Liver (tissue), 9 donors: ENCODE data around the gene NAV2. TPM values are rescaled to one million over a fixed set of nuclear protein-coding genes. Genes with fewer than 3 reads are reported as not detected.

Source experiments
- DNase-seq: peaks from one replicate; pipeline ENCODE4 v3.0.0-alpha.2; 2017; ENCODE audit warnings: low spot score
- H3K27ac ChIP-seq, 2 donors: one replicate each; pipeline ENCODE4 v1.7.0; 2013; ENCODE audit warnings: inconsistent platforms in 2 of 2, low read length in 2 of 2, control low read depth in 1 of 2, low read depth in 1 of 2, mild to moderate bottlenecking in 1 of 2
- H3K27me3 ChIP-seq, 4 donors: one replicate each; pipeline versions ENCODE4 v1.6.1 to v1.7.0; 2013; ENCODE audit warnings: low read length in 3 of 4, inconsistent platforms in 1 of 4, mild to moderate bottlenecking in 1 of 4, moderate library complexity in 1 of 4; ENCODE audit not compliant: control insufficient read depth in 4 of 4, insufficient read depth in 4 of 4
- H3K36me3 ChIP-seq, 4 donors: one replicate each; pipeline versions ENCODE4 v1.6.1 to v1.7.0; 2013; ENCODE audit warnings: low read length in 3 of 4, mild to moderate bottlenecking in 3 of 4, low read depth in 1 of 4, moderate library complexity in 1 of 4; ENCODE audit not compliant: control insufficient read depth in 4 of 4, insufficient read depth in 3 of 4
- H3K4me1 ChIP-seq, 4 donors: one replicate each; pipeline versions ENCODE4 v1.6.1 to v1.7.0; 2013; ENCODE audit warnings: low read length in 3 of 4, mild to moderate bottlenecking in 3 of 4, moderate library complexity in 1 of 4; ENCODE audit not compliant: control insufficient read depth in 4 of 4, insufficient read depth in 4 of 4
- H3K4me3 ChIP-seq, 3 donors: one replicate each; pipeline versions ENCODE4 v1.6.1 to v1.7.0; 2013; ENCODE audit warnings: low read length in 3 of 3, control low read depth in 1 of 3, low read depth in 1 of 3, mild to moderate bottlenecking in 1 of 3
- H3K9ac ChIP-seq, 2 donors: one replicate each; pipeline ENCODE4 v1.7.0; 2013; ENCODE audit warnings: low read length in 2 of 2, mild to moderate bottlenecking in 2 of 2, moderate library complexity in 2 of 2, control low read depth in 1 of 2, low read depth in 1 of 2
- H3K9me3 ChIP-seq, 4 donors: one replicate each; pipeline versions ENCODE4 v1.6.1 to v1.7.0; 2013; ENCODE audit warnings: low read length in 3 of 4; ENCODE audit not compliant: control insufficient read depth in 4 of 4
- ATF3 ChIP-seq: IDR thresholded peaks from 2 replicates; pipeline ENCODE4 v1.6.1; 2016; ENCODE audit warnings: antibody characterized with exemption
- CTCF ChIP-seq: fragments of 150-350 bp; IDR thresholded peaks from 2 replicates; pipeline ENCODE4 v1.5.1; 2017; ENCODE audit warnings: improper control_type of control experiment, low read depth, low read length; ENCODE audit not compliant: missing input control
- FOXA2 ChIP-seq: IDR thresholded peaks from 2 replicates; pipeline ENCODE4 v1.6.1; 2016; ENCODE audit warnings: antibody characterized with exemption
- GABPA ChIP-seq, 2 donors: IDR thresholded peaks in 1 of 2; conservative IDR thresholded peaks in 1 of 2; 2 replicates each; pipeline ENCODE4 v1.6.1; 2016; ENCODE audit warnings: antibody characterized with exemption in 2 of 2, mild to moderate bottlenecking in 1 of 2, moderate library complexity in 1 of 2
- HNF4A ChIP-seq, 2 donors: conservative IDR thresholded peaks; 2 replicates each; pipeline ENCODE4 v1.6.1; 2016; ENCODE audit warnings: antibody characterized with exemption in 2 of 2, mild to moderate bottlenecking in 2 of 2
- HNF4G ChIP-seq: IDR thresholded peaks from 2 replicates; pipeline ENCODE4 v1.6.1; 2016; ENCODE audit warnings: antibody characterized with exemption
- JUND ChIP-seq, 2 donors: IDR thresholded peaks; 2 replicates each; pipeline ENCODE4 v1.6.1; 2016; ENCODE audit warnings: antibody characterized with exemption in 2 of 2
- MAX ChIP-seq: IDR thresholded peaks from 2 replicates; pipeline ENCODE4 v1.6.1; 2016; ENCODE audit warnings: antibody characterized with exemption
- NR2F2 ChIP-seq: IDR thresholded peaks from 2 replicates; pipeline ENCODE4 v1.6.1; 2016; ENCODE audit warnings: antibody characterized with exemption
- RAD21 ChIP-seq, 2 donors: IDR thresholded peaks; 2 replicates each; pipeline ENCODE4 v1.6.1; 2016; ENCODE audit warnings: antibody characterized with exemption in 2 of 2, mild to moderate bottlenecking in 2 of 2
- REST ChIP-seq: IDR thresholded peaks from 2 replicates; pipeline ENCODE4 v1.6.1; 2016; ENCODE audit warnings: antibody characterized with exemption, mild to moderate bottlenecking
- RXRA ChIP-seq, 2 donors: IDR thresholded peaks; 2 replicates each; pipeline ENCODE4 v1.6.1; 2017 to 2018; ENCODE audit warnings: antibody characterized with exemption in 2 of 2, mild to moderate bottlenecking in 1 of 2
- TAF1 ChIP-seq: conservative IDR thresholded peaks from 2 replicates; pipeline ENCODE4 v1.6.1; 2016; ENCODE audit warnings: antibody characterized with exemption, mild to moderate bottlenecking
- YY1 ChIP-seq: IDR thresholded peaks from 2 replicates; pipeline ENCODE4 v1.6.1; 2016; ENCODE audit warnings: antibody characterized with exemption, mild to moderate bottlenecking
- ZBTB33 ChIP-seq: IDR thresholded peaks from 2 replicates; pipeline ENCODE4 v1.6.1; 2016; ENCODE audit warnings: antibody characterized with exemption
- WGBS: extraction: QIAGEN DNeasy Blood & Tissue Kit; methylation state at CpG from one replicate; pipeline ENCODE4 v1.1.7; 2013; 5-methylcytosine and 5-hydroxymethylcytosine counted together
- polyA plus RNA-seq, 2 donors: library from polyadenylated mRNA; stranded (reverse) in 1 of 2; unstranded in 1 of 2; fragments of 200-250 nt in 1 of 2; fragments of >200 nt in 1 of 2; fragmentation: Nextera tagmentation in 1 of 2; extraction: Ambion mirVana in 1 of 2; gene quantifications; one replicate each; pipeline versions ENCODE4 v1.2.1 to v1.2.3, GENCODE V29; 2013 to 2015
- total RNA-seq, 2 donors: library from RNA; depleted of rRNA; stranded (reverse); fragments of >200 nt; gene quantifications; one replicate each; pipeline ENCODE4 v1.2.3, GENCODE V29; 2014
- donor health status: healthy.
- donor health status: healthy.
- donor health status: healthy.
- donor health status: healthy.
- donor health status: healthy.

NAV2 gene
- total and polyA plus RNA-seq, 4 donors, result 6.3 to 20.5 (median 11.6) TPM

GRCh38 chr11:19913893-19914249 is 201.2 kb downstream of the NAV2 start:
- no peak overlapping the region for H3K9ac ChIP-seq
- H3K27me3 ChIP-seq, result no peaks in the 10 kb centered on the region
- WGBS, result 81% methylated on average over 3 of the region's 3 CpGs
- H3K36me3 ChIP-seq, result peaks cover 0 to 2% (median 0%) of the 10 kb centered on the region in 4 donors
- peaks cover 12 to 44% (median 38%) of the 10 kb centered on the region in 4 donors for H3K4me1 ChIP-seq
- H3K4me3 ChIP-seq, result no peak overlapping the region
- peak overlapping the region; percentile 69 to 76 for H3K27ac ChIP-seq
- no peaks in the 10 kb centered on the region for H3K9me3 ChIP-seq
- DNase-seq, result no peak
- TF ChIP-seq REST (no peak), CTCF (no peak), FOXA2 (no peak), YY1 (no peak), ZBTB33 (no peak), HNF4G (no peak), HNF4A (conservative IDR thresholded peaks at IDR 0.05) (no peak), GABPA (IDR thresholded peaks at IDR 0.05 in 1 of 2, conservative IDR thresholded peaks at IDR 0.05 in 1 of 2) (no peak)

GRCh38 chr11:19915808-19916207 is 203.2 kb downstream of the NAV2 start:
- H3K4me3 ChIP-seq, result no peak overlapping the region
- H3K27ac ChIP-seq, result no peak overlapping the region
- no peak for DNase-seq
- H3K9ac ChIP-seq, result no peak overlapping the region
- peaks cover 0 to 2% (median 0%) of the 10 kb centered on the region in 4 donors for H3K36me3 ChIP-seq
- H3K4me1 ChIP-seq, result peaks cover 15 to 34% (median 28%) of the 10 kb centered on the region in 4 donors
- WGBS, result 88% methylated on average over 1 of the region's 1 CpG
- no peaks in the 10 kb centered on the region for H3K9me3 ChIP-seq
- H3K27me3 ChIP-seq, result no peaks in the 10 kb centered on the region
- no peak for TF ChIP-seq ZBTB33
- no peak for TF ChIP-seq MAX
- no peak for TF ChIP-seq ATF3
- no peak for TF ChIP-seq RAD21 (IDR thresholded peaks at IDR 0.05)
- no peak for TF ChIP-seq RXRA (IDR thresholded peaks at IDR 0.05)
- no peak for TF ChIP-seq GABPA (IDR thresholded peaks at IDR 0.05 in 1 of 2, conservative IDR thresholded peaks at IDR 0.05 in 1 of 2)
- no peak for TF ChIP-seq JUND (IDR thresholded peaks at IDR 0.05)
- TF ChIP-seq FOXA2, result no peak
- TF ChIP-seq HNF4G, result no peak
- no peak for TF ChIP-seq CTCF
- no peak for TF ChIP-seq TAF1
- no peak for TF ChIP-seq NR2F2
